Heart left ventricle (tissue), 13 donors: ENCODE measurements around the gene CACNA1C.

Source experiments
- POLR2A ChIP-seq, 2 donors: fragments of 450-650 bp; IDR thresholded peaks; one replicate each; pipeline ENCODE4 v1.6.1; 2017; ENCODE audit warnings: antibody characterized with exemption in 2 of 2, mild to moderate bottlenecking in 2 of 2, moderate library complexity in 2 of 2
- TF ChIP-seq, protein P1 (sequence below), 12 donors: fragments of 200-600 bp; sonication (generic) in 4 of 12; IDR thresholded peaks; one replicate each; pipeline versions ENCODE4 v1.5.0 to v1.8.0; 2018 to 2022; ENCODE audit warnings: antibody characterized with exemption in 12 of 12, mild to moderate bottlenecking in 5 of 12
- donor health status: ischemic (EF 13 %, LVEDD 7.1; RV severe dilation, severe dysfunction).
- donor health status: DM: no; HTN: yes; CAD: no.
- donor health status: DM: no; HTN: no; CAD: no.
- donor health status: ischemic (EF 25% LVEDD 6.9; RV normal size, moderate dysfunction).
- donor health status: ischemic (EF 25% LVEDD 5.7; RV mildly dilated, moderate dysfunction).
- donor health status: ischemic (EF 35%, LVEDD 5.7; RV mildly dilated, moderate dysfunction).
- donor health status: nonischemic (EF 11% LVEDD 7.7; RV severe dilation, severe dysfunction).
- donor health status: DM: yes; HTN: yes; CAD: no.
- donor health status: PGD.
- donor health status: ischemic (EF 29% LVEDD 5.4; RV normal size, mild dysfunction).
- donor health status: nonischemic (EF 23%, LVEDD 6.1; RV moderate dilation, normal function).

DNA sequence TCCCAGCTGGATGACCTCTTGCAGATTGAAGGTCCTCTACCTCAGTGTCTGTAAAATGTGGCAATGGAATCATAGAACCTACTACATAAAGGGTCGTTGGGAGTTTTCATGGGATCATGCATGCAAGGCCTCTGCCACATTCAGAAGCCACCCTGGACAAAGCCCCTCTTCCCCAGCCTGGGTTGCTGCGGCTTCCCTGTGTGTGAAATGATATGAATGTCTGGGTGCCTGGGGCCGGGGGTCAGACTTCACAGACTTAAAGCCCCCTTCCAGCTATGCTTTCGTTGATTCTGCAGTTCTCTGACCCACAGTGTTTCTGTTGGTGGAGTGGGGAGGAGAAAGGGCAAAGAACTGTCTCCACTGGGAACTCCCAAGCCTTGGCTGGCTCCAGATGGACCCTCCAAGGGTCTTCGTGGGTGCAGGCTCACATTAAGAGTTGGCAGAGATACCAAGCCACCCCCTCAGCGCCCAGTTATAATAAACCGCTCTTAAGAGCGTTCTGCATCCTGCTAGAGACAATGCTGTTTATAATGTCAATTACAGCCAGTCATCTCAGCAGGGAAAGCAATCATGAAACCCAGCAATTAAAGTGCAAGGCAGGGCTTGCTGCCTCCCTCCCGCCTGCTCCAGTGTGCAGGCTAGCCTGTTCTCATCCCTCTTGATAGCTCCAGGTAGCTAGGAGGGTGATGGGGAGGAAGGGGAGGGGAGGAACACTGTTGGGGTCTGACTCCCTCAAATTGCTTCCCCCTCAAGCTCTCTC, 531.0 kb downstream of the CACNA1C start:
- TF ChIP-seq, protein P1, sequence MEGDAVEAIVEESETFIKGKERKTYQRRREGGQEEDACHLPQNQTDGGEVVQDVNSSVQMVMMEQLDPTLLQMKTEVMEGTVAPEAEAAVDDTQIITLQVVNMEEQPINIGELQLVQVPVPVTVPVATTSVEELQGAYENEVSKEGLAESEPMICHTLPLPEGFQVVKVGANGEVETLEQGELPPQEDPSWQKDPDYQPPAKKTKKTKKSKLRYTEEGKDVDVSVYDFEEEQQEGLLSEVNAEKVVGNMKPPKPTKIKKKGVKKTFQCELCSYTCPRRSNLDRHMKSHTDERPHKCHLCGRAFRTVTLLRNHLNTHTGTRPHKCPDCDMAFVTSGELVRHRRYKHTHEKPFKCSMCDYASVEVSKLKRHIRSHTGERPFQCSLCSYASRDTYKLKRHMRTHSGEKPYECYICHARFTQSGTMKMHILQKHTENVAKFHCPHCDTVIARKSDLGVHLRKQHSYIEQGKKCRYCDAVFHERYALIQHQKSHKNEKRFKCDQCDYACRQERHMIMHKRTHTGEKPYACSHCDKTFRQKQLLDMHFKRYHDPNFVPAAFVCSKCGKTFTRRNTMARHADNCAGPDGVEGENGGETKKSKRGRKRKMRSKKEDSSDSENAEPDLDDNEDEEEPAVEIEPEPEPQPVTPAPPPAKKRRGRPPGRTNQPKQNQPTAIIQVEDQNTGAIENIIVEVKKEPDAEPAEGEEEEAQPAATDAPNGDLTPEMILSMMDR (IDR thresholded peaks at IDR 0.05): no peak
- TF ChIP-seq POLR2A (IDR thresholded peaks at IDR 0.05): no peak
